Mucosa of rectum (tissue), 2 donors: ENCODE measurements around the gene EPHA3.

Experiments
- H3K27ac ChIP-seq, 2 donors: one replicate each; pipeline ENCODE4 v1.7.0; 2013; ENCODE audit warnings: inconsistent platforms in 2 of 2, low read depth in 2 of 2, low read length in 2 of 2
- H3K27me3 ChIP-seq, 2 donors: one replicate each; pipeline ENCODE4 v1.7.0; 2013; ENCODE audit warnings: low read length in 2 of 2; ENCODE audit not compliant: control insufficient read depth in 2 of 2, insufficient read depth in 2 of 2
- H3K36me3 ChIP-seq, 2 donors: one replicate each; pipeline ENCODE4 v1.7.0; 2013; ENCODE audit warnings: low read length in 2 of 2; ENCODE audit not compliant: control insufficient read depth in 2 of 2, insufficient read depth in 2 of 2
- H3K4me1 ChIP-seq, 2 donors: one replicate each; pipeline ENCODE4 v1.7.0; 2013; ENCODE audit warnings: low read length in 2 of 2, mild to moderate bottlenecking in 1 of 2; ENCODE audit not compliant: control insufficient read depth in 2 of 2, insufficient read depth in 2 of 2
- H3K4me3 ChIP-seq, 2 donors: one replicate each; pipeline ENCODE4 v1.7.0; 2013; ENCODE audit warnings: low read length in 2 of 2
- H3K9ac ChIP-seq, 2 donors: one replicate each; pipeline ENCODE4 v1.7.0; 2013; ENCODE audit warnings: low read length in 2 of 2, low read depth in 1 of 2, mild to moderate bottlenecking in 1 of 2
- H3K9me3 ChIP-seq, 2 donors: one replicate each; pipeline ENCODE4 v1.7.0; 2013; ENCODE audit warnings: low read length in 2 of 2; ENCODE audit not compliant: control insufficient read depth in 2 of 2
- donor health status: healthy.
- donor health status: Normal muscosa, but diverticular disease.

The EPHA3 gene

DNA sequence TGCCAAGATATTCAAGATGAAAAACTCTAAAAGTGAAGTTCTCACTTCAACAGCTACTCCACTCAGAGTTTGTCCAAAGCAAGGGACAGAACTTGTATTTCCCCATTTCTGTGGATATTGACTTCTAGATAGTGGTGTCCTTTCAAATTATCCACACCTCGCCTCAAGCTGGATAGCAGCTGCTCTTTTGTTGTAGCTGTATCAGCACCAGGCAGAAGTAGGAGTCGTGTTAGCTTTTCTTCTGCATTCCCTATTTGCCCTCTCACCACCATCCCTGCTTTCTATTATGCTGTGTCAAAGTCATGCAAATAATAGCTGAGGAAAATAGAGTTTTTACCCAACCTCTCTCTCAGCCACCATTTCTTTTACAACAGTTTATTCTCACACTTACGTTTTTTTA, 303.8 kb downstream of the EPHA3 start:
- H3K9me3 ChIP-seq: no peaks in the 10 kb centered on the region

DNA sequence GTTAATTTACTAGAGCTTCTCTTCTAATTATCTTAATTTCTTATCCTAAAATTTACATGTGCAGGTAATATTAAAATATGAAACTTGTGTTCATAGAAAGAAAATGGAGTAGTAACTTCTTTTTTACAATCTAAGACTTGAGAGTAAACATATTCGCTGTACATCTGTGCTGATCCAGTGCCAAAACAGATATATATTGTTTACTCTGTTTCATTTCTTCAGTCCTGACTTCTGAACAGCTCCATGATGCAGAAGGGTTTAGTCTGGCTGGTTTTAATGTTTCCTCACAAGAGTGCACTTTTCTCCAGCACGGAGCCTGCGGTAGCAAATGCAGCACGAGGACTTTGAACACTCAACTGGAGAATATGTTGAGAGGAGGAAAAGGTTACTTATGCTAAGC, 306.8 kb downstream of the EPHA3 start:
- H3K9ac ChIP-seq: no peak overlapping the region
- no peaks in the 10 kb centered on the region for H3K27me3 ChIP-seq
- no peak overlapping the region for H3K4me3 ChIP-seq
- no peaks in the 10 kb centered on the region for H3K4me1 ChIP-seq
- H3K36me3 ChIP-seq: no peaks in the 10 kb centered on the region
- H3K27ac ChIP-seq: no peak overlapping the region
- H3K9me3 ChIP-seq: no peaks in the 10 kb centered on the region

More for the DNA sequence above, 303.8 kb downstream of the EPHA3 start:
- no peaks in the 10 kb centered on the region for H3K4me1 ChIP-seq
- no peak overlapping the region for H3K4me3 ChIP-seq
- no peaks in the 10 kb centered on the region for H3K27me3 ChIP-seq
- H3K36me3 ChIP-seq: no peaks in the 10 kb centered on the region
- no peak overlapping the region for H3K9ac ChIP-seq
- no peak overlapping the region for H3K27ac ChIP-seq

DNA sequence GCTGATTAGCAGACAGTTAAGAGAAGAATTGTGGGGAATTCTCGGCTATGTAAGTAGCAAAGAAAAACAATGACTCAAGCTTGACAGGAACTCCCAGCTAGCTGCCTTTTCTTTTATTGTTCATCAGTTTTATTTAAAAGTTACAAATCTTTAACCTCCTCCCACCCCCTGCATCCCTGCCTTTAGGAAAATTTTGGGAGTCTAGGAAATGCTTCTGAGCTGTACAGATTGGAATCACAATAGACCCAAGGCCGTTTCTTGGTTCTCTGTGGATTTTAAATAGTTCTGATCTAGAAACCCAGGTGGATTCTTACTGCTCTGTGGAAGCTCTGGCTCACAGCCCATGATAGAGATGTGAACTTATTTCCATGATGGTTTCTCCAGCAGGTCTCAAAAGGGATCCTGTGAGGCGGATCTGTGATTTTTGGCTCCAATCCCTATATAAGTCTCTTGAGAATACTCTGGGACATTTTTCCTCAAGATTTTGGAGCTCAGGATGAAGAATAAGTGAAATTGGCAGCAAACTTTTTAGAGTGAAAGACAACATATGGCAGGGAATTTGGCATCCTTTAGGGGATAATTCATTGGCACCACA, 312.3 kb downstream of the EPHA3 start:
- Histone ChIP-seq H3K36me3 (no peaks in the 10 kb centered on the region), H3K4me3 (no peak overlapping the region), H3K27me3 (no peaks in the 10 kb centered on the region), H3K27ac (no peak overlapping the region), H3K4me1 (no peaks in the 10 kb centered on the region), H3K9me3 (no peaks in the 10 kb centered on the region), H3K9ac (no peak overlapping the region)

DNA sequence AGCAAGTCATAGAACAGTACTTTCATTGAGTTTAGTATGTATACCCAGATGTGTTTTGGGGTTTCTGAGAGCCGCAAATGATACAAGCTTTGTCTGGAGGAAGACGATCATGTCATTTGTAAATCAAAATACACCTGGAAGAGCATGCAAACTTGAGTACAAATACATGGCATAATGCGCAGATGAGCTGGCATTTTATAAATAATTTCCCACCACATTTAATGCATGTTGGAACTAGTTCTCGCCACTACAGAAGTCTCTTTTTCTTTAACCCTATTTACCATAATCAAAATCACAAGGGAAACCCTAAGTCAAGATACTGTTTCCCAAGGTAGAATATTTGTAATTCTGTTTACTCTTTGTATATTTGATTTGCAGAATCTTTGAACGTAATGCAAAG, 318.6 kb downstream of the EPHA3 start:
- no peak overlapping the region for H3K9ac ChIP-seq
- no peak overlapping the region for H3K27ac ChIP-seq
- H3K36me3 ChIP-seq: no peaks in the 10 kb centered on the region
- H3K9me3 ChIP-seq: no peaks in the 10 kb centered on the region
- no peaks in the 10 kb centered on the region for H3K4me1 ChIP-seq
- H3K4me3 ChIP-seq: no peak overlapping the region
- no peaks in the 10 kb centered on the region for H3K27me3 ChIP-seq

DNA sequence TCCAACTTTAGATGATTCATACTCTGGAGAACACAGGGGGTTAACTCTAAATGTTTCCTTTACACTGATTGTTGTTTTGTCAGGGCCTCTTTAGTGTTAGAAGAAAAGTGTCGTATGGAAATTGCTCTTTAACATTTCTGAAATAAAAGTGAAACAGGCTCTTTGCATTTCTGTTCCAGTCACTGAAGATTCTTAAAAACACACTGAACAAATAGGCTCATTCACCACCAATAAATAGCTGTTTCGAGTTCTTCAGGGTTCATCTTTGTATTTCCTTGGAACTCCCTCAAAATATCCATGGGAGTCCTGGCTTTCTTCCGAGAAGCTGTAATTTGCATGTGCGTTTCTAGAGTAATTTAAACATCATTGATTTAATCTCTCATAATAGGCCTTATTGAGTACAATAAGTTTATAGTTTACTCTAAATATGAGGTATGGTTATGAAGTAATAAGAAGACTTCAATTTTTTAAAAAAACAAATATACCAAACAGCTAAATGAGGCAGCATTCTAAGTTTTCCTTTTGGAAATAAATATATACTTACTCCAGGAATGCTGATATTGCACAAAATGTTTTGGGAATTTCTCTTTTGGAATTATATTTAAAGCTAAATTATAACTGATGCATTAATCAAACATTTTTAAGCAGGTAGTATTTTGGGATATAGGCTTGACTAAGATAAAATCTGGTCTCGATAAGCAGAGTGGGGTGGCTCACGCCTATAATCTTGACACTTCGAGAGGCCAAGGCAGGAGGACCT, 327.4 kb downstream of the EPHA3 start:
- no peak overlapping the region for H3K9ac ChIP-seq
- no peaks in the 10 kb centered on the region for H3K9me3 ChIP-seq
- H3K4me1 ChIP-seq: no peaks in the 10 kb centered on the region
- no peaks in the 10 kb centered on the region for H3K36me3 ChIP-seq
- no peaks in the 10 kb centered on the region for H3K27me3 ChIP-seq
- no peak overlapping the region for H3K27ac ChIP-seq
- H3K4me3 ChIP-seq: no peak overlapping the region

DNA sequence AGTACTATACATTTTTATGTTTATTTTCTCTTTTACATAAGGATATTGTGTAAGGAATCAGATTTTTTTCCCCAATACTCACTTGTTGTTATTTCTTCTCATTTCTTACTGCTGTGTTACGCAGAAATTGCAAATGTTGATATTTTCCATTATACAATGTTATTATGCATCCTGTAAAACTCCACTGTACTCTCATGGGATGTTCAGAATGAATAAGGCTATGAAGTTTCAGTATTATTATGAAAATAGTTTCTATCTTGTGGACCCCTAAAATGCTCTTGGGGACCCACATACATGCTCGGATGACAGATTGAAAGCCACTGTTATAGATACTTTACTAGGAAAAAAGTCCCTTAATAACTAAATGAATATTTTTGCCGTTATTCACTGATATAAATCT, 329.4 kb downstream of the EPHA3 start:
- H3K4me1 ChIP-seq: no peaks in the 10 kb centered on the region
- no peaks in the 10 kb centered on the region for H3K9me3 ChIP-seq
- H3K27me3 ChIP-seq: no peaks in the 10 kb centered on the region
- H3K27ac ChIP-seq: no peak overlapping the region
- H3K36me3 ChIP-seq: no peaks in the 10 kb centered on the region
- no peak overlapping the region for H3K9ac ChIP-seq
- H3K4me3 ChIP-seq: no peak overlapping the region

DNA sequence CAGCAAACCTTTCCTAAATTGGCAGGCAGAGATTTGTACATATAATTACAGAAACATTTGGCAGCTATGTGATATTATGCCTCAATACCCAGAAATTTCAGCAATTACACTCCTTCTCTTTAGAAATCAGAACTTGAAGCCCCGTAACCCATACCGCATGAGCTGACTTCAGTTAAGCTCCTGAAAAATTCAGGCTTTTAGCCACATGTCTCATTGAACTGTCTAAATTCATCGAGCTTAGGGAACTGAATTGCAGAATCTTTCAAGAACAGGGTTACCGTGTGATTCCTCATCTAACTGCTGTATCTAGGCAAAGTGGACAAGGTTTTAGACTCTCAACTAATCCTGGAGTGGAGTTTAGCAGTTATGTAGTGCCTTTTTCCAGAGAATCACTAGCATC, 333.0 kb downstream of the EPHA3 start:
- Histone ChIP-seq H3K4me1 (no peaks in the 10 kb centered on the region), H3K9me3 (no peaks in the 10 kb centered on the region), H3K4me3 (no peak overlapping the region), H3K27me3 (no peaks in the 10 kb centered on the region), H3K36me3 (no peaks in the 10 kb centered on the region), H3K27ac (no peak overlapping the region), H3K9ac (no peak overlapping the region)

DNA sequence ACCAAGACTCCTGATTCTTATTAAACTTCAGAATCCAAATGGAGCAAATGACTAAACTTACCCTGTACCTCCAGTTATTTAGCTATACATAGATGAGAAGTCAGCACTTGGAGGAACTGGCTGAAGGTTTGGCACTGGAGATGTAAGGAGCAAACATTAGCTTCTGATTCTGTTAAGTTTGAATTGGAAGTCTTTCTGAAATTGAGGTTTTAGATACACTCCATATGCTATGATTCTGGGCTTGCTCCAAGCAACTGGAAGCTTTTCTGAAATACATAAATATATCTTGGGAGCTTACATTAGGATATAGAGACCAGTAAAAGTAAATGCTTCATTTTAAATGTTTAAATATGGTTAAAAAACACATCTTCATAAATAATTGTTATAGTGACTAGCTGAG, 333.7 kb downstream of the EPHA3 start:
- Histone ChIP-seq H3K27me3 (no peaks in the 10 kb centered on the region), H3K36me3 (no peaks in the 10 kb centered on the region), H3K4me1 (no peaks in the 10 kb centered on the region), H3K4me3 (no peak overlapping the region), H3K9me3 (no peaks in the 10 kb centered on the region), H3K27ac (no peak overlapping the region), H3K9ac (no peak overlapping the region)

DNA sequence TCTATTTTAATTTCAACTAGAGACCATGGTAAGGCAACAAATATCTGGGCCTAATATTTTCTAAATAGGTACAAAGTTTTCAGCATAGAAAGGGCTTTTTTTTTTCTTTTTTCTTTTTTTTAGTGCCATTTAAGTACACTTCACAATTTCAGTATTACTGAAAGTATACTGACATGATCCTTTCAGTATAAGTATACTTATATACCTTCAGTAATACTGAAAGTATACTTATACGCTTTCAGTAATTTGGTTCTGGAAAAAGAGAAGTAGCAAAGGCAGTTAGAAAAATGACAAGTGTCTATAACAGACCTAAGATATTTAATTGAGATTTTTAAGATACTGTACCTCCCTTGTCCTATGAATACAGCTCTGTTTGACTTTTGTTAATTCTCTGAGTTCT, 339.2 kb downstream of the EPHA3 start:
- Histone ChIP-seq H3K27me3 (no peaks in the 10 kb centered on the region), H3K9ac (no peak overlapping the region), H3K36me3 (no peaks in the 10 kb centered on the region), H3K27ac (no peak overlapping the region), H3K4me1 (no peaks in the 10 kb centered on the region), H3K9me3 (no peaks in the 10 kb centered on the region), H3K4me3 (no peak overlapping the region)

DNA sequence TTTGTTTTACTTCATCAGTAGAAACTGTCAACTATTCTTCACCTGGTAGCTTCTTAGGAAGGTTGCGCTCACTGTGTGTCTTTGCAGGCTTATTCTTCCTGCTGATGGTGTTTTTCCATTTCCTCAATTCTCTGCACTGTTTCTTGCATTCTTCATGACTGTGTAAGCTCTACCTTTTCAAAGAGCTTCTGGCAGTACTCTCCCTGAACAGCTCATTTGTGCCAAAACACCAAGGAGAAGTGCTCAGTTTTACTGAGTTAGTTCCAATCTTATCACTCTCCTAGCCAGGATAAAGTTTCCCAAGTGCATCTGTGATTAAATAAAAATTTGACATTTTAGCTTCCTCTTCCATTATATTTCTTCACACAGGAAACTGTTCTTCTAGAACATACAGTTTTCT, 339.8 kb downstream of the EPHA3 start:
- H3K4me3 ChIP-seq: no peak overlapping the region
- H3K4me1 ChIP-seq: no peaks in the 10 kb centered on the region
- H3K9ac ChIP-seq: no peak overlapping the region
- H3K27ac ChIP-seq: no peak overlapping the region
- no peaks in the 10 kb centered on the region for H3K27me3 ChIP-seq
- H3K36me3 ChIP-seq: no peaks in the 10 kb centered on the region
- no peaks in the 10 kb centered on the region for H3K9me3 ChIP-seq
